ENCODE results near the gene MCHR2. TPM values are rescaled to one million over a fixed set of nuclear protein-coding genes. Genes with fewer than 3 reads are reported as not detected.
"Not testable (repeated sequence)": the region's sequence is repeated elsewhere in the genome, so short reads cannot be mapped to it uniquely, and the experiment has no call there.

Gene MCHR2, protein sequence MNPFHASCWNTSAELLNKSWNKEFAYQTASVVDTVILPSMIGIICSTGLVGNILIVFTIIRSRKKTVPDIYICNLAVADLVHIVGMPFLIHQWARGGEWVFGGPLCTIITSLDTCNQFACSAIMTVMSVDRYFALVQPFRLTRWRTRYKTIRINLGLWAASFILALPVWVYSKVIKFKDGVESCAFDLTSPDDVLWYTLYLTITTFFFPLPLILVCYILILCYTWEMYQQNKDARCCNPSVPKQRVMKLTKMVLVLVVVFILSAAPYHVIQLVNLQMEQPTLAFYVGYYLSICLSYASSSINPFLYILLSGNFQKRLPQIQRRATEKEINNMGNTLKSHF
- not detected for total RNA-seq
- polyA plus RNA-seq (ENCODE audit: insufficient read depth in 1 of 8, insufficient read length in 8 of 8, low replicate concordance in 1 of 8): not detected
- long read RNA-seq, donor 1: 0 reads
- long read RNA-seq, donor 2: 0 reads
- long read RNA-seq, donor 3: 0 reads
- long read RNA-seq, donor 4: 0 reads
- long read RNA-seq, donor 5: 0 reads
- long read RNA-seq, donor 6: 0 reads
- long read RNA-seq, donor 7: 0 reads
- long read RNA-seq, donor 8: 0 reads
- long read RNA-seq, donor 9: 0 reads
- long read RNA-seq, donor 10: 0 reads
- long read RNA-seq, donor 11: 0 reads

DNA sequence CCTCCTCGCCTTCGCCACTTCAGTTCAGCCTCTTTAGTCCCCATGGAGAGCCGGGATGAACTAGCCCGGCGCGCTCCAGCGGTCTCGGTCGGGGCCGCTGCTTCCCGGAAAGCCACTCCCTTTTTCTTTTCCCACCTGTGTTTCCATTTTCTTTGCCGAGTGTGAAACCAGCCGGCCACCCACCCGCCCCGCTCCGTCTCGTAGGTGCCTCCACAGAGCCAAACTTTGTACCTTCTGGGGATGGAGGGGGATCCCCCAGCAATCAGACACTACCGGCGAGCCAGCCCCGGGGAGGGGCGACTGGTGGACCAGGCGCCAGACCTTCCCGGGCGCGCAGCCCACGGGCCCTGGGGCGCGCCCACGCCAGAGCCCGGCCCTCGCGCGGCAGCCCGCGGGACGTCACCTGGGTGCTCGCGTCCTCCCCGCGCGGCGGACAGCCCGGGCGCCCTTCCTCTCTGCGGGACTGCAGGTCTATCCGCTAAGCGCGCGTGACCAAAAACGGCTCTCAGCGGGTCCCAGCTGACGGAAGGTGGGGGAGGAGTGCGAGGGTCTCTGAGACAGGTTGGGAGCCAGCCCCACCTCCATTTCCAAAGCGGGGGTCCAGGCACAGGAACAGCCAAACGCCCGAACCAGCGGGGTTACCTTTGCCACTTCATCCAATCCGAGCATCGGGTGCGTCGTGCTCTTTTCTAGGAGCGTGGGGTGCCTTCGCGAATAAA is at the start of gene MCHR2:
Gene MCHR2 (minus strand): TSS at position 691 of the 719 bp plus-strand sequence. CDS start 38,076 bp downstream, outside the sequence.
- H3K9me3 ChIP-seq (replicated peaks; ENCODE audit: control insufficient read depth, low read depth, low read length): no peaks in the 10 kb centered on the region
- WGBS (ENCODE audit: insufficient coverage): 1% methylated on average over 50 of the region's 64 CpGs
- no peak within 1 kb of the TSS for H3K27ac ChIP-seq (ENCODE audit: low read length)
- no peak within 1 kb of the TSS for H3K4me3 ChIP-seq (ENCODE audit: low read length)
- peaks cover 32% of the 10 kb centered on the region for H3K27me3 ChIP-seq (ENCODE audit: control insufficient read depth, insufficient read depth, low read length)
- peaks cover 4% of the 10 kb centered on the region for H3K4me1 ChIP-seq (ENCODE audit: control insufficient read depth, insufficient read depth, low read length)
- H3K36me3 ChIP-seq (ENCODE audit: control insufficient read depth, insufficient read depth, low read length): no peaks in the 10 kb centered on the region
- no peak for DNase-seq

DNA sequence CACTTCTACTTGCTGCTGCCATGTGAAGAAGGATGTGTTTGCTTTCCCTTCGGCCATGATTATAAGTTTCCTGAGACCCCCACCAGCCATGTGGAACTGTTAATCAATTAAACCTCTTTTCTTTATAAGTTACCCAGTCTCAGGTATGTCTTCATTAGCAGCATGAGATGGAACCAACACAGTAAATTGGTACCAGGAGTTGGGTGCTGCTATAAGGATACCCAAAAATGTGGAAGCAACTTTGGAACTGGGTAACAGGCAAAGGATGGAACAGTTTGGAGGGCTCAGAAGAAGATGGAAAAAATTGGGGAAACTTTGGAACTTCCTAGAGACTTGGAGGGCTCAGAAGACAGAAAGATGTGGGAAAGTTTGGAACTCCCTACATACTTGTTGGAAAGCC is 44.5 kb upstream of the MCHR2 start:
- H3K4me3 ChIP-seq (ENCODE audit: low read length); H3K9me3 ChIP-seq (replicated peaks; ENCODE audit: control insufficient read depth, low read depth, low read length); DNase-seq; H3K4me1 ChIP-seq (ENCODE audit: control insufficient read depth, insufficient read depth, low read length); H3K27ac ChIP-seq (ENCODE audit: low read length); H3K27me3 ChIP-seq (ENCODE audit: control insufficient read depth, insufficient read depth, low read length); H3K36me3 ChIP-seq (ENCODE audit: control insufficient read depth, insufficient read depth, low read length): not testable (repeated sequence)
- no CpG with 5 or more reads among the region's 1 CpG for whole genome bisulfite sequencing (ENCODE audit: insufficient coverage)

DNA sequence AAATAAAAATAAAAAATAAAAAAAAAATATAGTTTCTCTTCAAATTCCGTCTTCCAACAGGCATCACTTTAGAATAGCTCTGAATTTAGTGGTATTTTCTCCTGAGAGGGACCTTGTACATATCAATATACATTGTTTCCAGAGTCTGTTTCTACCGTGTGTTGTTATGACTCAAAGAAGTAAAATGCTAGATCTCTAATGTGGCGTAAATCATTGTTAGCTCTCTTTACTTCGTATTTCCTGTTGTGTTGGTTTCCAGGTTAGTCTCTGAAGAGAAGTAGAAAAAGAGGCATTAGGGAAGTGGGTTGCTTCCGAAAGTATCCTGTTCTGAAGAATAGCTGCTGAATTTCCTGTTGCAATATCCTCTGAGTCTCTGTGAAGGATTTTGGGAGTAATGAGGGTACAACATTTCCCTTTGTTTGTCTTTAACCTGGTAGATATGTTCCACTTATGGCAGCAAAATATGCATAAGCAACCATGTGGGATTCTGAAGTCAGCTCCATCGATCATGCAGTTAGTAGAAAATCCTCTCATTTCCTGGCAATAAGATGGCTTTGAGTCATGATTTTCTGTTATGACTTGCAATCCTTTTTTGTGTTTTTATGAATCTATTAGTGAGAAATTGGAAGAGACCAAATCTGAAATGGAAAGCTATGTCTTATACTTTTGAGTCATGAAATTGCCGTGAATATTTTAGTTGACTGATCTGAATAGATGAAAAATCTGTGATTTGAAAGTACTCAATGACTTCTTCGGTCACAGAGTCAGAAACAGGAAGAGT is 42.0 kb upstream of the MCHR2 start:
- Histone ChIP-seq H3K36me3 (ENCODE audit: control insufficient read depth, insufficient read depth, low read length) (no peaks in the 10 kb centered on the region), H3K27ac (ENCODE audit: low read length) (no peak overlapping the region), H3K9me3 (replicated peaks; ENCODE audit: control insufficient read depth, low read depth, low read length) (peaks cover 3% of the 10 kb centered on the region), H3K4me1 (ENCODE audit: control insufficient read depth, insufficient read depth, low read length) (no peaks in the 10 kb centered on the region), H3K27me3 (ENCODE audit: control insufficient read depth, insufficient read depth, low read length) (no peaks in the 10 kb centered on the region), H3K4me3 (ENCODE audit: low read length) (no peak overlapping the region)
- WGBS (ENCODE audit: insufficient coverage): 10% methylated on average over 2 of the region's 8 CpGs
- DNase-seq: no peak

DNA sequence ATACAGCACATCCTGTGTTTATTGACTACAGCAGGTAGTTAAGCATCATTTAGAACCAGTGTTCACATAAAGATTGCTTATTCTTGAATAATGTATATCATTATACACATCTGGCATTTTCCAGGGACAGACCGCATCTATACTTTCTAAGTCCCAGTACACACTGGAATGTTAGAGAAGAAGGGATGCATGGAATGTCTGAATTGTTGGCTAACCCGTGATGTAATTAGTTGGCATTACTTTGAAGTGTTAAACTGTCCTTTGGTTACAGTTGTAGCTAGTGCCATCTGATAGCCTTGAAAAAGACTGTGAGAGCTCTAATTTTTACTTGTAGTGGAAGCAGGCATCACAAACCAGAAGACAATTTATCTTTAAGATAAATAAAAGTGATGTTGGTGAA is 29.8 kb upstream of the MCHR2 start:
- 60% methylated on average over 1 of the region's 2 CpGs for WGBS (ENCODE audit: insufficient coverage)
- H3K36me3 ChIP-seq (ENCODE audit: control insufficient read depth, insufficient read depth, low read length): no peaks in the 10 kb centered on the region

DNA sequence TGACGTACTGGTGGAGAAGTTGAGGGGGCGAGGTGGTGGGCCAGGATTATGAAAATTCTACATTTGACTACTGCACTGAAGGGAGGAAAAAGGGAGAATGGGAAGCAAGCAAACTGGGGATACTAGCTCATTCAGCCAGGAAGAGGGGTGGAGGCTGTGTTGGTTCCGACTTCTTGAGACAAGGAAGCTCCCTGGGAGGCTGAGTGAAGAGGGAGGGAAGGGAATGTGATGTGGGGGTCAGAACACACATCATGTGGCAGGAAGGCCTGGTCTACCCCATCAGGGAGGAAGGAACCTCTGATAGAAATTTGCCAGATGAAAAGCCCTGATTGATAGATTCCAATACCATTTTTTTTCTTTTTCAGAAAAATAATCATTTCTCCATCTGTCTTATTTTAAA is 28.8 kb upstream of the MCHR2 start:
- Histone ChIP-seq H3K27ac (ENCODE audit: low read length) (no peak overlapping the region), H3K4me3 (ENCODE audit: low read length) (no peak overlapping the region), H3K36me3 (ENCODE audit: control insufficient read depth, insufficient read depth, low read length) (no peaks in the 10 kb centered on the region), H3K9me3 (replicated peaks; ENCODE audit: control insufficient read depth, low read depth, low read length) (no peaks in the 10 kb centered on the region), H3K27me3 (ENCODE audit: control insufficient read depth, insufficient read depth, low read length) (no peaks in the 10 kb centered on the region), H3K4me1 (ENCODE audit: control insufficient read depth, insufficient read depth, low read length) (no peaks in the 10 kb centered on the region)
- 88% methylated on average over 3 of the region's 3 CpGs for WGBS (ENCODE audit: insufficient coverage)
- no peak for DNase-seq

More for the DNA sequence above, 29.8 kb upstream of the MCHR2 start:
- Histone ChIP-seq H3K4me1 (ENCODE audit: control insufficient read depth, insufficient read depth, low read length) (no peaks in the 10 kb centered on the region), H3K27me3 (ENCODE audit: control insufficient read depth, insufficient read depth, low read length) (no peaks in the 10 kb centered on the region), H3K9me3 (replicated peaks; ENCODE audit: control insufficient read depth, low read depth, low read length) (no peaks in the 10 kb centered on the region), H3K4me3 (ENCODE audit: low read length) (no peak overlapping the region), H3K27ac (ENCODE audit: low read length) (no peak overlapping the region)
- no peak for DNase-seq

DNA sequence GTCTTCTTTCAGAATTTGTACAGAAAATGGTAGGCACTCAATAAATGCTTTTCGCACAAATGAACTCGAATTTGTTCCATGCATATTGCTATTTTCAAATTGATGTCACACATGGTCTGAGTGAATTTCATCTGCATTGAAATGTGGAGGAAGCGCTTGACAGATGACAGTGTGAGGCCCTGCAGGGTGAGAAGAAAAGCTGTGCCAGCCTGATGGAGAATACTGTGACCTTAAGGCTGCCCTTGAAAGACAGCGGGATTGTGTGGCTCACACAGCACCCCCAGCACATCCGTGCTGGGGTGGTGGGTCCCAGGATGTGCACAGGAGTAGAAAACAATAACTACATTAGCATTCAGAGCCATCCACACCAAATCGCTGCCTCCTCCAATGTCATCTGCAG is 14.8 kb upstream of the MCHR2 start:
- H3K27ac ChIP-seq (ENCODE audit: low read length): no peak overlapping the region
- H3K4me1 ChIP-seq (ENCODE audit: control insufficient read depth, insufficient read depth, low read length): no peaks in the 10 kb centered on the region
- DNase-seq: no peak
- H3K36me3 ChIP-seq (ENCODE audit: control insufficient read depth, insufficient read depth, low read length): no peaks in the 10 kb centered on the region
- 93% methylated on average over 4 of the region's 6 CpGs for whole genome bisulfite sequencing (ENCODE audit: insufficient coverage)
- no peaks in the 10 kb centered on the region for H3K9me3 ChIP-seq (replicated peaks; ENCODE audit: control insufficient read depth, low read depth, low read length)
- H3K4me3 ChIP-seq (ENCODE audit: low read length): no peak overlapping the region
- no peaks in the 10 kb centered on the region for H3K27me3 ChIP-seq (ENCODE audit: control insufficient read depth, insufficient read depth, low read length)

DNA sequence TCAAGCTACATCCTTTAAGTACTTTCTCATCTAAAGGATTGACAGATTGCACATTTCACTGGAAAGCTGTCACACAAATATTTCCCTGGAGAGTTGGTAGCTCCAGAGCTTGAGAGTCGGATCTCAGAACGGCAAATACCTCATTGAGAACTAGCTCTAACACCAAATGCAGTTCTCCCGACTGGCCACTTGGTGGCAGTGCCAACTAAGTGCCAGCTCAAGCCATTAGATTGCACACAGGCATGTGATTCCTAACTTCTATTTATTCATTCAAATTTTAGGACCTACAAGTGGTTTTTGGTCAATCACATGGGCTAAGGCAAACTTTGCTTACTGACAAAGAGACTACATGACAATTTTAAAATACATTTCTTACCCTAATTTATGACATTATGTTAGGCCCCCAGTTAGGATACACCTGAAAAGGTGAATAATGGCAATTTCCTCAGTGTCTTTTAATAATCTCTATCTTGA is 7.9 kb upstream of the MCHR2 start:
- H3K27ac ChIP-seq (ENCODE audit: low read length): no peak overlapping the region
- no peaks in the 10 kb centered on the region for H3K27me3 ChIP-seq (ENCODE audit: control insufficient read depth, insufficient read depth, low read length)

DNA sequence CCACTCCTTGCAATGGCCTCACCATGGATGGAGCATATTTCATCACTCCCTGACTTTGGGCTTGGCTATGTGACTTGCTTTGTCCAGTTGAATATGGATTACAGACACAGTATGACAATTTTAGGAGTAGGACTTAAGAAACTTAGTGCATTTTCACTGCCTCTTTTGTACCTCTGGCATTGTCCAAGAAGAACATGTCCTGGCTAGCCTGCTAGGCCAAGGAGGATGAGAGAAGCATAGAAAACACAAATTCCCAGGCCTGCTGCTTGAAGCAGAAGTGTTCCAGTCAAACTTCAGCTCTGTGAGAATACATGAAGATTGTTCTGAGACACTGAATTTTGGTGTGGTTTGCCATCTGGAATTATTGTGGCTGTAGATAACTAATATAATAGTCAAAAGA is 3.1 kb upstream of the MCHR2 start:
- no peak overlapping the region for H3K4me3 ChIP-seq (ENCODE audit: low read length)
- no peak for DNase-seq
- H3K36me3 ChIP-seq (ENCODE audit: control insufficient read depth, insufficient read depth, low read length): no peaks in the 10 kb centered on the region
- H3K9me3 ChIP-seq (replicated peaks; ENCODE audit: control insufficient read depth, low read depth, low read length): no peaks in the 10 kb centered on the region
- H3K27me3 ChIP-seq (ENCODE audit: control insufficient read depth, insufficient read depth, low read length): peaks cover 24% of the 10 kb centered on the region
- H3K27ac ChIP-seq (ENCODE audit: low read length): no peak overlapping the region
- peaks cover 4% of the 10 kb centered on the region for H3K4me1 ChIP-seq (ENCODE audit: control insufficient read depth, insufficient read depth, low read length)

More for the DNA sequence above, 7.9 kb upstream of the MCHR2 start:
- 4% methylated on average over 3 of the region's 3 CpGs for WGBS (ENCODE audit: insufficient coverage)
- Histone ChIP-seq H3K4me3 (ENCODE audit: low read length) (no peak overlapping the region), H3K4me1 (ENCODE audit: control insufficient read depth, insufficient read depth, low read length) (no peaks in the 10 kb centered on the region), H3K36me3 (ENCODE audit: control insufficient read depth, insufficient read depth, low read length) (no peaks in the 10 kb centered on the region), H3K9me3 (replicated peaks; ENCODE audit: control insufficient read depth, low read depth, low read length) (no peaks in the 10 kb centered on the region)
- peak; percentile 28 for DNase-seq

DNA sequence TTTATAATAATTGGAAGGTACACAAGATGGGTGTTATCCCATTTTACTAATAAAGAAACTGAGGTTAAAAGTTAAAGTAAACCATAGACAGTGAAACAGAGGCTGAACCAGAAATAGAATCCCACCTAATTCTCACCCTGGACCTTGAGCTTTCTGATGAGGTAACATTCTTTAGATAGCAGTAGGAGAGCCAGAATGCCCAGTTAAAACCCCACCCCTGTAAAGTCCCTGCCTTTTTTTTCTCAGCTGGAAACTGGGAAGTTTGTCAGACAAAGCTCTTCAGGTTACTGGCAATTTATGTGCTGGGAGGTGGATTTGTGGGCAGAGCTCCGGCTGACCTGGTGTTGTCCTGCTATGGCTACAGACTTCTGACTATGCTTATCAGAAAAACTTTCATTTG is 1.9 kb upstream of the MCHR2 start:
- Histone ChIP-seq H3K9me3 (replicated peaks; ENCODE audit: control insufficient read depth, low read depth, low read length) (no peaks in the 10 kb centered on the region), H3K4me3 (ENCODE audit: low read length) (no peak overlapping the region), H3K36me3 (ENCODE audit: control insufficient read depth, insufficient read depth, low read length) (no peaks in the 10 kb centered on the region), H3K27ac (ENCODE audit: low read length) (no peak overlapping the region), H3K4me1 (ENCODE audit: control insufficient read depth, insufficient read depth, low read length) (peaks cover 4% of the 10 kb centered on the region), H3K27me3 (ENCODE audit: control insufficient read depth, insufficient read depth, low read length) (peaks cover 31% of the 10 kb centered on the region)
- DNase-seq: no peak
- WGBS (ENCODE audit: insufficient coverage): no CpG with 5 or more reads among the region's 1 CpG
